ENCODE measurements around the gene NLRC3.
"Not testable (repeated sequence)": the region's sequence is repeated elsewhere in the genome, so short reads cannot be mapped to it uniquely, and the experiment has no call there.

NLRC3 gene

GRCh38 chr16:3513892-3514583, 63.2 kb downstream of the NLRC3 start:
- no peak for DNase-seq (ENCODE audit: low spot score)

- no peak for DNase-seq (ENCODE audit: low spot score)
These were observed 65.7 kb downstream of the NLRC3 start for GRCh38 chr16:3511286-3512180.

DNA sequence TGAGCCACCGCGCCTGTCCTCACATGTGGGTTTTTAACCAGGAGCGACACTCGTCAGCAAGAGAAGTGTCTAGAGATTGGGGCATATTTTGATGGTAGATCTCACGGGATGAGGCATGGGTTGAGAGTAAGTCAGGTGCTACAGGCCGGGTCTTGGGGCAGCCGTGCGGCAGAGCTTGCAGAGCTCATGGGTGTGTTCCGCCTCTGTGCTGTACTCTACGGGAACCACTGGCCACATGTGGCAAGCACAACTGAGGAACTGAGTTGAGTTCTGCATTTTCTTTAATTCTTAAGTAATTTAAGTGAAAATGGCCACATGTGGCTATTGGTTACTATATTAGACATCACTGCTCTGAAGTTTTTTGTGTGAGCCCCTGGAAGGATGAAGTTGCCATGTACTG, 66.8 kb downstream of the NLRC3 start:
- no peak for DNase-seq (ENCODE audit: low spot score)

- peak; percentile 85 for DNase-seq (ENCODE audit: low spot score)
These were observed 67.7 kb downstream of the NLRC3 start for GRCh38 chr16:3509470-3509928.

DNA sequence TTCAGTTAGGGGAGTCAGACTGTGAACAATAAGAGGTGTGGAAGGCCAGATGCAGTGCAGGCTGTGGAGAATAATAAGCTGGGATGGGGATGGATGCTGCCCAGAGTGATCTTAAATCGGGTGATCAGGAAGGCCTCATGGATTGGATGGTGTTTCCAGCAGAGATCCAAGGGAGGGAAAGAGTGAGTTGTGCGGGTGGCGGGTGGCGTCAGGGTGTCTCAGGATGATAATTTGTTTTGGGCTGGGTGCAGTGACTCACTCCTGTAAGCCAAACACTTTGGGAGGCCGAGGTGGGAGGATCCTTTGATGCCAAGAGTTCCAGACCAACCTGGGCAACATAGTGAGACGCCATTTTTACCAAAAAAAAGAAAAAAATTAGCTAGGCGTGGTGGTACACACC, 68.5 kb downstream of the NLRC3 start:
- DNase-seq (ENCODE audit: low spot score), result no peak

GRCh38 chr16:3503523-3503922, 73.7 kb downstream of the NLRC3 start:
- DNase-seq (ENCODE audit: low spot score), result peak; percentile 78

DNA sequence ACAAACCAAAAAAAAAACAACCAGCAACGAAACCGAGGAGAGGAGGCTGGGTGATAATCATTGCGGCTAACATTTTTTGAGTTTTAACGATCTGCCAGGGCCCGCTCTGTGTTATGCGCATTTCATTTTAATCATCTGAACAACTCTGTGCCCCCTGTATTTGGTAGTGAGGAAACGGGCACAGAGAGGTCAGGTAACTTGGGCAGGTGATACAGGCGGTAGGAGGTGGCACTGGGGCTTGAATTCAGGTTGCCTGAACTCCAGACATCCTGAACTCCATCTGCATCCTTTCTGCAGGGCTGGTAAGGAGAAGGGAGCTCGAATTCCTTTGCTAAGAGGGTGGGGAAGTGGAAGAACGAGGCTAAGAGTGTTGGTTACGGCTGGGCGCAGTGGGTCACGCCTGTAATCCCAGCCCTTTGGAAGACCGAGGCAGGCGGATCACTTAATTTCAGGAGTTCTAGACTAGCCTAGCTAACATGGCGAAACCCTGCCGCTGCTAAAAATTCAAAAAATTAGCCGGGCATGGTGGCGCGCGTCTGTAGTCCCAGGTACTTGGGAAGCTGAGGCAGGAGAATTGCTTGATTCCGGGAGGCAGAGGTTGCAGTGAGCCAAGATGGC, 75.3 kb downstream of the NLRC3 start:
- DNase-seq (ENCODE audit: low spot score), result no peak

DNA sequence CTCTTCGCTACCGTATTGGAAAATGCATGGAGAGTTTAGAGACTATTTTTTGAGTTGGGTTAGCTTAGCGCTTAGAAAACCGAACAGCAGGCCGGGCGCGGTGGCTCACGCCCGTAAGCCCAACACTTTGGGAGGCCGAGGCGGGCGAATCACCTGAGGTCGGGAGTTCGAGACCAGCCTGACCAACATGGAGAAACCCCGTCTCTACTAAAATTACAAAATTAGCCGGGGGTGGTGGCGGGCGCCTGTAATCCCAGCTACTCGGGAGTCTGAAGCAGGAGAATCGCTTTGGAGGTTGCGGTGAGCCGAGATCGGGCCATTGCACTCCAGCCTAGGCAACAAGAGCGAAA, 75.8 kb downstream of the NLRC3 start:
- DNase-seq (ENCODE audit: low spot score), result not testable (repeated sequence)

- no peak for DNase-seq (ENCODE audit: low spot score)
These were observed 78.2 kb downstream of the NLRC3 start for GRCh38 chr16:3498988-3499387.

DNA sequence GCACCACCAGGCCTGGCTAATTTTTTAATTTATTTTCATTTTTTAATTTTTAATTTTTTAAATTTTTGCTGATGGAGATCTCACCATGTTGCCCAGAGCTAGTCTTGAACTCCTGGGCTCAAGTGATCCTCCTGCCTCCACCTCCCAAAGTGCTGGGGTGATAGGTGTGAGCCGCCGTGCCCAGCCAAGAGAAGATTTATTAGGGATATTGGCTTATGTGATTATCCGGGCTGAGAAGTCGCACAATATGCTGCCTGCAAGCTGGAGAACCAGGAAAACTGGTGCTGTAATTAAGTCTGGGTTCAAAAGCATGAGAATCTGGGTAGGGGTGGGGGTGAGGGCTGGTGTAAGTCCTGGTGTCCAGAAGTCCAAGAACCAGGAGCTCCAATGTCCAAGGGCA, 79.4 kb downstream of the NLRC3 start:
- no peak for DNase-seq (ENCODE audit: low spot score)

DNA sequence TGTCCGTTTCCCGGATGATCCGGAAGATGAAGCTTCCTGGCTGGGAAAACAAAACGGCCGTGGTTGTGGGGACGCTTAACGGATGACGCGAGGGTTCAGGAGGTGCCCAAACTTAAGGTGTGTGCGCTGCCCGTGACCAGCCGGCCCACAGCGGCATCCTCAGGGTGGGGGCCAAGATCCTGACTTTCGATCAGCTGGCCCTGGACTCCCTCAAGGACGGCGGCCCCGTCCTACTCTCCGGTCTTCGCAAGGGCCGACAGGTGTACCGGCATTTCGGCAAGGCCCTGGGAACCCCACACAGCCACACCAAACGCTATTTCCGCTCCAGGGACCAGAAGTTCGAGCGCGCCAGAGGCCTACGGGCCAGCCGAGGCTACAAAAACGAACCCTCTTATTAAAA, 80.8 kb downstream of the NLRC3 start:
- DNase-seq (ENCODE audit: low spot score), result no peak

GRCh38 chr16:3495176-3495575, 82.0 kb downstream of the NLRC3 start, which contains the start of gene C16orf90:
Gene C16orf90, minus strand, starts transcription at chr16:3495489. Its CDS starts 68 bp downstream, at chr16:3495421.
- no peak for DNase-seq (ENCODE audit: low spot score)

DNA sequence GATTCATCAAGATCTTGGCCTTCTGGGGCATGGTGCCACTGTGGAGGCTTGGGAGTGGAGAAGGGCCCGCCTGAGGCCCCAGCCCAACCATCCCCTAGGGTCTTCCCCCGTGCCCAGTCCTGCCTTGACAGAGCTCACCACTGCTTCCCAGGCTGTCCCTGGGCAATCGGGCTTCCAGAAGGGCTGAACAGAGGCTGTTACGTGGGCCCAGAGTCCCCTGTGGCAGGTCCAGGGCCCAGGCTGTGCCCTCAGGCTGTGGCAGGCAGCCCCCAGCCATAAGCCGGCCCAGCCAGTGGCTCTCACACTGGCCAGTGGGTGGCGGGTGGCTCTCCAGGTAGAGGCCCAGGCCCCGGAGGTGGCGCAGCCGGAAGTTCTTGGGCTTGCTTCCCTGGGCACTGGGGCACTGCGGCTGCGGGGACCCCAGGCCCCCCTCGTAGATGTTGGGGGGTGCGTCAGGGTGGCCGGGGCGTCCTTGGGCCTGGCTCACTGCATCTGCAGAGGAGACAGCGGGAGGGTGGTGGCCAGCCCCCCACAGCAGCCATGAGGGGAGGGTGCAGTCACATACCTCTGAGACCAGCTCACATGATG, 82.7 kb downstream of the NLRC3 start:
- no peak for DNase-seq (ENCODE audit: low spot score)

DNA sequence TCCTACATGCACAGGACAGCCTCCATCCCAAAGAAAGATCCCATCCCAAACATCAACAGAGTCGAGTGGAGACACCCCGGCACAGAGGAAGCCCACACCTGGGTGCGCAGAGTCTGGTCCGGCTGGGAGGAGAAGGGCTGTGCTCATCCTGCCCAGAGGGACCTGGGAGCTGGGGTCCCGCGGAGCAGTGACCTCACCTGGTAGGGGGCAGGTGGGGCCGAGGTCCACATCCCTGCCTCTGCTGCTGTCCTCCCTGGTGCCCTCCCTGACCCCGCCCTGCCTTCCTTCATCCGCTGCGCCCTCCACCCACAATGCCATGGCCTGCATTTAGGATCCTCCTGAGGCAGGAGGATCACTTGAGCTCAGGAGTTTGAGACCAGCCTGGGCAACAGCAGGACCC, 84.8 kb downstream of the NLRC3 start:
- DNase-seq (ENCODE audit: low spot score), result no peak

DNA sequence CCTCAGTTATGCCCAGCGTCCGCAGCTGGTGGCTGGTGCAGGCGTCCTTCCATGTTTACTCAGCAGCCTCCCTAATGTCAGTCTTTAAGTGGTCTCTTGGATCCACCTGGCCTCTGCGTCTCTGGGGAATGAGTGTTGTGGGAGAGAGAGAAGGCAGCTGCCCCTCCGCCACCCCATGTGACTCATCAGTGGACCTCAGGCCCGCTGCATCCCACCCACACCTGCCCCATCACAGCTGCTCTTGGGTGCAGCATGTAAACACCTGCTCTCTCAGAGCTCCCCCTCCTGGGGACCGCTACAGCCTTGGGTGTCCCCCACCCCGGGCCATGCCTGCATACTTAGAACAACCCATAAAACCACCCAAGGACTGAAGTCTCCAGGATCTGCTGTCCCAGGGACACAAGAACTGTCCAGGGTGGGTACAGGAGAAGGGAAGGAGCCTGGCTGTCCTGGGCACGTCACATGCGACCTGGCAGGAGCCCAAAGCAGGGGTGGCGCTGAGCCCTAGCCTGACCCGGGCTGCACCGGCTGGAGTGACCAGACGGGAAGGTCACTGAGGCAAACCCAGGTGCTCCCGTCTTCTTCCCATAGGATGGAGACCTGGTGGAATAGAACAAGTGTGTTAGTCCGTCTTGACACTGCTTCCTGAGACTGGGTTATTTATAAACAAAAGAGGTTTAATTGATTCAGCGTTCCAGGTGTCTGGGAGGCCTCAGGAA, 86.1 kb downstream of the NLRC3 start:
- DNase-seq (ENCODE audit: low spot score), result no peak
